ENCODE data around the gene KISS1.

KISS1 gene

DNA sequence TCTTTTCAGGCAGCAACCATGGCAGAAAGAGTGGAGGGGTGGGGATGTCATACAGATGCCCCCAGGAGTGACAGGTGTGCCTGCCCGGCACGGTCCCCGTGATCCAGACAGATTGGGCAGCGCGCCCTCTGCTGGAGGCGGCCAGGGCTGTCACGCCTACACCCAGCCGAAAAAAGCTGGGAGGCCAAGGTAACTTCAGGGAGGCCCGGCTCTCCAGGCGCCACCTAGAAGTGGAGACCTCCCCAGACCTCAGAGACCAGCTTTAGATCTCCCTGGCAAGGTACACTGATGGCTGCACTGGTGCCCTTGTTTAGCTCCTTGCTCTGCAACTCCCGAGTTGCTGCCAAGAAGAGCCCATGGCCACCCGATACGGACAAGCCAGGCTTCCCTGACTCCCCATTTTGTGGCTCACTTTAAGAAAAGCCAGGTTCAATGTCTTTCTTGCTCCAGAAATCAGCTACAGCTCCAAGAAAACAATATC lies 10.9 kb upstream of the KISS1 start:
- H3K4me3 ChIP-seq (ENCODE audit: low read length): no peak overlapping the region
- TF ChIP-seq ZNF274 (IDR thresholded peaks at IDR 0.05; ENCODE audit: low read depth, low read length): no peak

DNA sequence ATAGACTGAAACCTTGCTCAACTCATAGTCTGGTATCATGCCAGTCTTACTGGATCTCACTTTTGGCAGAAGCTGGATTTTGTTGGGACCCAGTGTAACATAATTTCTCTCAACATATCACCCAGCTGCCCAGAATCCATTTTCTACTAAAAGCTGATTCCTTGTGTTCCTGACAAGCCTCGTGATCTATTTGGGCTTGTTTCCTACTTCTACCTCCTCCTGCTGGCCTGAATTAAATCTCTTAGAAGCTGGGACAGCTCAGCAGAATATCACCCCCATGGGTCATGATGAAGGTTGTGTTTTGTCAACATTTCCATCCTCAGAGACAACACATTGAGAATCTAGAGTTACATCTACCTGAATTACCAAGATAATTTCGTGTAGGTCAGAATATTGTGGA lies 9.8 kb upstream of the KISS1 start:
- no peak for TF ChIP-seq ZNF274 (IDR thresholded peaks at IDR 0.05; ENCODE audit: low read depth, low read length)
- H3K4me3 ChIP-seq (ENCODE audit: low read length): no peak overlapping the region

DNA sequence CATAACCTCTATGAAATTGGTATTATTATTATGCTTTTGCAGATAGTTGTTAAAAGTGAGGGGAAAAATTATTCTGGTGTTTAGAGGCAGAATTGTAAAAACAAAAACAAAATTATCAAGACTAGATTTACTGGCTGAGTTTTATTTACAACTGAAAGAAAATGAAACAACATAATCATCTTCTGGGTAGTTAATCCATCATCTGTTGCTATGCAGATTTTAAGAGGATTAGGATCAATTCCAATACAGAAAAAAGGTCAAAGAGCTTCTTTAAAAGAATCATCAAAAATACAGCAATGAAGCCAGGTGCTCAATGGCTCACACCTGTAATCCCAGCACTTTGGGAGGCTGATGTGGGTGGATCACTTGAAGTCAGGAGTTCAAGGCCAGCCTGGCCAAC lies 9.2 kb upstream of the KISS1 start:
- no peak overlapping the region for H3K4me3 ChIP-seq (ENCODE audit: low read length)
- no peak for TF ChIP-seq ZNF274 (IDR thresholded peaks at IDR 0.05; ENCODE audit: low read depth, low read length)

DNA sequence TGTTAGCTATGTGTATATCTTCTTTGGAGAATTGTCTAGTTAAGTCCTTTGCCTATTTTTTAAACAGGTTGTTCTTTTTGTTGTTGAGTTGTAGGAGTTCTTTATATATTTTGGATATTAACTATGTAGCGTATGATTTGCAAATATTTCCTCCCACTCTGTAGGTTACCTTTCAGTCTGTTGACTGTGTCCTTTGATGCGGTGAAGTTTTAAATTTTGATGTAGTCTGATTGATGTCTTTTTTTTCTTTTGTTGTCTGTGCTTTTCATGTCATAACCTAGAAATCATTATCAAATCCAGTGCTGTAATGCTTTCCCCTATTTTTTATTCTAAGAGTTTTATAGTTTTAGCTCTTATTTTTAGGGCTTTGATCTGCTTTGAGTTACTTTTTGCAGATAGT lies 8.7 kb upstream of the KISS1 start:
- TF ChIP-seq ZNF274 (IDR thresholded peaks at IDR 0.05; ENCODE audit: low read depth, low read length): no peak
- no peak overlapping the region for H3K4me3 ChIP-seq (ENCODE audit: low read length)

DNA sequence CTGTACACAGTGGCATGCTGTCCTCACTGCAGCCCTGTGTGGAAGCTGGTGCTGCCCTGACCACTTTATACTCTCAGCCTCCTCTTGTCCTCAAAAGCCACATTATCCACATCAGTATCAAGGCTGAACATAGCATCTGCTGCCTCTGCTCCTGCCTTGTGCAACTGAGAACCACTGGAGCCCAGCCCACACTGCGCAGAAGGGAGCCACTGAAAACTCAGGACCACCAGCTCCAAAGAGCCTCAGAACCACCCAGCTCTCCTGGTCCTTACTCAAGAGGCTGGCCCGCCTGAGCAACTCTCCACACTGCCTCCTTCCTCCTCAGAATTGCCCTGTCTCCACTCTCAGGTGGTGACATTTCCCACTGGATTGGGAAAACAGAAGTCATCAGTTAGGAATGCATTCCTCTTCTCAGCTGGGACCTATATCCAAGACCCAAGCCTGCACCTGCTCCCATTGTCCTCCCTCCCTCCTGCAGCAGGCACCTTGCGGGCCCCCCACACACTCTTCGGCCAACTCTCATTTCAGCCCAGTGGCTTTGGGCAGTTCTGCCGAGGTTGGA lies 7.0 kb upstream of the KISS1 start:
- TF ChIP-seq ZNF274 (IDR thresholded peaks at IDR 0.05; ENCODE audit: low read depth, low read length): no peak
- H3K4me3 ChIP-seq (ENCODE audit: low read length): no peak overlapping the region

DNA sequence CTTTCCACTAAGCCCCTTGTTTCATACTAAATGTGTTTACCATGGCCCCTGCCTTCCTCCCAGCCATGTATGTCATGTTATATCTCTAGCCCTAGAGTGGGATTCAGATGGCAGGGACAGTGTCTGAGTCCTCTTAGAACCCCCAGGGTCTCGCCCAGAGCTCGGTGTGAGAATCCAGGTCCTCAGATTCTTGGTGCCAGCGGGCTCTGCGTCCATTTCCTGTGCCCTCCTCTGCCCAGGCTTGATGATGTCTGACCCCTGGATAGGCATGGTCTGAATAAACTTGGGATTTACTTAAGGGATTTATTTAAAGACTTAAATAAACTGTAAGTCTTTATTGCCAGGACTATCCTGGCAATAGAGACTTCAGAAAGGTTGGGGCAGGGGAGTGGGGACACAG lies 6.2 kb upstream of the KISS1 start:
- TF ChIP-seq ZNF274 (IDR thresholded peaks at IDR 0.05; ENCODE audit: low read depth, low read length): no peak
- H3K4me3 ChIP-seq (ENCODE audit: low read length): no peak overlapping the region

DNA sequence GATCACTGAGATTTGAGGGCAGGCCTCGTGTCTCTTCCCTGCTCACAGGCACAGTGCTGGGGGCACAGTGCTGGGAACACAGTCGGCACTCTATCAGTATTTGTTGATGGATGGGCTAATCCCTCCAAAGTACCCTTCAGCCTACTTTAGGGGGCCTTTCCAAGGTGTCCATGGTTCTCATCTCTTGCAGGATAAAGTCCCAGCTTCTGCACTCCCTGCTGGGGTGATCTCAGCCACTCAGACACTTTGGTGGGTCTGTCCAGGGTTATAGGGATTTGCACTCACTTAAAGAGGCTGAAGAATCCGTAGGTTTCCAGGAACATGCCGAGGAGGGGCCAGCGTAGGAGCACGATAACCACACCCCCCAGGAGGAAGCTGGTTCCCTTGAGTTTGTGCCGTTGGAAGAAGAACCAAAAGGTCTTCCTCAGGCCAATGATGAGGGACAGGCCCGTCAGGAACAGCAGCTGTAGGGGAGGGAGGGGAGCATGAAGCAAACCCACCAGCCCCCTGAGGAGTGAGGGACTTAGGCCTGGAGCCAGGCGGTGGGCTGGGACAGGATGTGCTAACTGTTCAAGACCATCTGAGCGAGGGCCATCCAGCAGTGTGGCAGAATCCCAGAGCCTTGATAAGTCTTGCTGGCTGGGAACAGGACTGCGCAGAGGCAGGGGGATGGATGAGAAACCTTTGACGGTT lies 5.2 kb upstream of the KISS1 start:
- H3K4me3 ChIP-seq (ENCODE audit: low read length): no peak overlapping the region
- TF ChIP-seq ZNF274 (IDR thresholded peaks at IDR 0.05; ENCODE audit: low read depth, low read length): no peak

DNA sequence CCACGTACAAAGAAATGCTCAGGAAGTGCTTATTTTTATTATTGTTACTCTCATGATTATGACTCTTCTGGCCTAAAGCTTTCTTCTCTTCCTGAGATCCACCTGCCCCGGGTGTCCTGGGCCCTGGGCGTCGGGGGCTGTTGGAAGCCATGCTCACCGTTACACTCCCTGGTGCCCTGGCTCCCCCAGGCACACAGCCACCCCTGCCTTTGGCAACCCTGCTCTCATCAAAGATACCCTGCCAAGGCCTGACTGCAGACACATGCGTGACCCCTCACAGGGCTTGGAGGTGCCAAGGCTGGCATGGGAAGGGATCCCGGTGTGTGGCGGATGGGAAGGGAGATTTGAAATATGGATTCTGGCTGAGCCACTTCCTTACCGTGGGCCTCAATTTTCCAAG lies 3.3 kb upstream of the KISS1 start:
- no peak overlapping the region for H3K4me3 ChIP-seq (ENCODE audit: low read length)
- no peak for TF ChIP-seq ZNF274 (IDR thresholded peaks at IDR 0.05; ENCODE audit: low read depth, low read length)

DNA sequence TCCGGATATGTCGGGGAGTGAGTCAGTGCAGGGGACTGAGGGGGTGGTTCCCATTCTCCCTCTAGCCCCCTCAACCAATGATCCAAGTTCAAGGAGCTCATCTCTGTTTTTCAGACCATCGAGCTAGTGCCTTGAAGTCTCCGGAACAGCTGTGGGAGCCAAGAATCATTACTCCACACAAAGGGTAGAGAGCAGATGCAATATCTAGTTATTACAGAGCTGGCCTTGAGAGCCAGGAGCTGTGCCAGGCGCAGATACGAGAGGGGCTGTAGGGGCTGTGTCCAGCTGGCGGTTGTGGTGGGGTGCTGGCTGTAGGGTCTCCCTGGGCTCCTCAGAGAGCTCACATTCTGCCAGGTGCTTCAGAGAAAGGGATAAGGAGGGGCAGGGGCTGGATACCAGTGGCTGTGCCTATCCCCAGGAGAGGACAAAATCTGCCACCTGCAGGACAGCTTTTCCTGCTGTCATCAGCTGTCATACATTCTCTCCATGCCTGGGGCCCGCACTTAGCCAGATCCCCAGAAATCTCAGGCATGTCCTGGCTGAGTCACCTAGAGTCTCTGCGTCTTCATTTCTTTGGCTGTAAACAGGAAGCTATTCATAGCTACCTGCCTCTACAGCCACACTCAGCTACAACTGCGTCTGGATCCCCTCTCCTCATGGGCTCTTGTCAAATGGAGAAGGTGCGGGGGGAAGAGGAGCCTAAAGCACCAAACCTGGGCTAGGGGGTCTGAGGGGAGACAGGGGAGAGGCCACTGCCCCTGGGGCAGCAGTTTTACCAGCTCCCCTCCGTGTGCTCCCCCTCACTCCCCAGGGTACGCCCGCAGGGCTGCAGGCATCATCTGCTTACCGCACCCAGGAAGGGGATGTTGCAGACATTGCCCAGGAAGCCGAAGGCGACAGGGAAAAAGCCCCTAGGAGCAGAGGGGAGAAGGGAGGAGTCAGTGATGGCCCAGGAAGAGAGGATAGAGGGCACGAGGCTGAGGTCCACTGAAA lies 2.4 kb upstream of the KISS1 start:
- H3K4me3 ChIP-seq (ENCODE audit: low read length): no peak overlapping the region
- TF ChIP-seq ZNF274 (IDR thresholded peaks at IDR 0.05; ENCODE audit: low read depth, low read length): no peak

DNA sequence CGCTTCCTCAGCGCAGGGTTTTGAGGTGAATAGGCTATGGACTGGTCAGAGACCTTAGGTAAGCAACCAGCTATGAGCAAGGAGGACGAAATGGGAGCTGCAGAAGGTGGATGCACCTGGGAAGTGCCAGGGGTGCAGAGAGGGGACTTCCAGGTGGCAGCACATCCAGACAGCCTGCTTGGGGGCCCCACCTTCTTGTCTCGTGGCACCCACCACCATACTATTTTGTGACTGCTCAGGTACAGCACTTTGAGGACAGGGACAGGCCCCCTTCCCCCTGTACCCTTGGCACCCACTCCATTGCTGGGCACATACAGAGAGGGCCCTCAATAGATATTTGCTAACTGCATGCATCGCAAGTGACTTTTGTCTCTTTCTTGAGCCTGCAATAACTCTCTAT lies 777 bp upstream of the KISS1 start:
- no peak overlapping the region for H3K4me3 ChIP-seq (ENCODE audit: low read length)
- TF ChIP-seq ZNF274 (IDR thresholded peaks at IDR 0.05; ENCODE audit: low read depth, low read length): no peak

DNA sequence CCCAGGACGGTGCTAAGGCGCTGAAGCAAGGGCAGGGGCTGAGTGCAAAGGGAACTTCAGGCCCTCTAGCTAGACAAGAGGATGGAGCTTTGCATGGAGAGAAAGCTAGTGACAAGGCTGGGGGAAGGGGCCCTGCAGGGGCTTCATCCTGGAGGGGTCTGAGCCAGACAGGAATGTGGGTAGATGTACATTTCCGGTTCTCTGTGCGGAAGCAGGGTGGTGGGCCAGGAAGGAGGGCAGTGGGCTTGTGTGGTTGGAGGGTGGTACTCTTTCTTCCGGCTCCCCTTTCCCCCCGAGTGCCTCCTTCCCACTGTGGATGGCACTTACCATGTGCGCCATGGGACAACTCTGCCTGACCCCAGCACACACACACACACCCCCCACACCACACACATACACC lies 1.5 kb downstream of the KISS1 start:
- no peak overlapping the region for H3K4me3 ChIP-seq (ENCODE audit: low read length)

DNA sequence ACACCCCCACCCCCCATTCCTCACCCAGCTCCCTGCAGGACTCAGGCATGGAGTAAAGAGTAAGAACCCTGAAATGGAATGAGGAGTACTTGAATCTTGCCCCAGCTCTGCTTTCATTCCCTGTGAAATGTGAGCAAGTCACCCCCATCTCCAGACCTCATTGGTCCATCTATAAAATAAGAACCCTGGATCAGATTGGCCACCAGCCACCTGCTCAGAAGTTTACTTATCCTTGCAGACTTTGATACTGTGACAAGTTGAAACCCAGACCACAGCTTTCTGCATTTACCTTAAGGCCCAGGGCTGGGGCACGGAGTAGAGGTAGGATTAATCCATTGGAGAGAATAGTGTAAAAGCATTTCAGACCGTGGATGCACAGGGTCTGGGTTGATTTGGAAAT lies 2.2 kb downstream of the KISS1 start:
- TF ChIP-seq ZNF274 (IDR thresholded peaks at IDR 0.05; ENCODE audit: low read depth, low read length): no peak
- no peak overlapping the region for H3K4me3 ChIP-seq (ENCODE audit: low read length)

More for the DNA sequence above, 1.5 kb downstream of the KISS1 start:
- TF ChIP-seq ZNF274 (IDR thresholded peaks at IDR 0.05; ENCODE audit: low read depth, low read length): no peak

DNA sequence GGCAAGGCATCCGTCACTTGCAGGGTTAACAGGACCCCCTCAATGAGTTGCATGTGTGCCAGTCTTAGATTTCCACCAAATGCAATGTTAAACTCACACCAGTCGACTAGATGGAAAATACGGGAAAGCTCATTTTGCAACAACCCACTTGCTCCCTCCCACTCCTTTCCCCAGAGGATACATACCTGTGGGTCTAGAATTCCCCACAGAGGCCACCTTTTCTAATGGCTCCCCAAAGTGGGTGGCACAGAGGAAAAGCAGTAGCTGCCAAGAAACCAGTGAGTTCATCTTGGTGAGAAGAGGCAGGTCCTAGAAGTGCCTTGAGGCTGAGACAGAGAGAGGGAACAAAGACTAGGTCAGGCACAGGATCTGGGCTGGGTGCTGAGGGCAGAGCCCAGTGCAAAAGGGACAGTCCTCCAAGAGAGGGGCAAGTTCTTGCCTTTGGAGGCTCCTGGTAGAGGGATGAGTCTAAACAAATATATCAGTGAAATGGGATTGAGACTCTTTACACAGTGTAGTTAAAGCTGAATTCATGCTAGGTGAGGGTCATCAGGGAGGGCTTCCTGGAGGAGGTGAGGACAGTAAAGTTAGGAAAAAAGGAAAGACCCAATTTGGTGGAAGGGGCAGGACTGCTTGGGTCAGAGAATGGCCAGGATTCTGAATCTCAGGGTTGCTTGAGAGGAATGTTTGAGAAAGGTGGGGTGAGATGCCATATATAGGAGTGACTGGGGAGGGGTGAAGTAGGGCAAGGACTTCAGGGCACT lies 3.5 kb downstream of the KISS1 start:
- H3K4me3 ChIP-seq (ENCODE audit: low read length): no peak overlapping the region

DNA sequence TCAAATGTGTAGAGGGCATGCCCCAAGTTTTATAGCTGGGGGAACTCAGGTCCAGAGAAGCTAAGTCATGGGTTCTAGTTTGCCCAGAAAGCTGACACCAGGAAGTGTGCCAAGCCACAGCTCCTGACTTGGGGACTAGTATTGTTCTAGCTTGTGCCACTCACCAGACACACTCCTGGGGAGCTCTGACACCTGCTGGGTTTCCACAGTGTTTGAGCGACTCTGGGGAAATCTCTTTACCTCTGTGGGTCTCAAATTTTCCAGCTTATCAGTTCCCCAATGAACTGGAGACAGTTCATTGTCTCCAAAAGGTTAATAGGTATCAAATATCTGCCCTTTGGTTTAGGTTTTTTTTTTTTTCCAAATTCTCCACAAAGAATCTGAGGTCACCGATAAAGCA lies 4.2 kb downstream of the KISS1 start:
- H3K4me3 ChIP-seq (ENCODE audit: low read length): no peak overlapping the region
- TF ChIP-seq ZNF274 (IDR thresholded peaks at IDR 0.05; ENCODE audit: low read depth, low read length): no peak

More for the DNA sequence above, 3.5 kb downstream of the KISS1 start:
- TF ChIP-seq ZNF274 (IDR thresholded peaks at IDR 0.05; ENCODE audit: low read depth, low read length): no peak
